Liver (tissue), 3 donors: ENCODE measurements around the gene PRSS56.

ENCODE experiments used
- EGR1 ChIP-seq, 2 donors: IDR thresholded peaks; 2 replicates each; pipeline ENCODE4 v1.6.1; 2016 to 2018; ENCODE audit warnings: antibody characterized with exemption in 2 of 2, low read depth in 2 of 2
- GABPA ChIP-seq, 2 donors: IDR thresholded peaks in 1 of 2; conservative IDR thresholded peaks in 1 of 2; 2 replicates each; pipeline ENCODE4 v1.6.1; 2016; ENCODE audit warnings: antibody characterized with exemption in 2 of 2, mild to moderate bottlenecking in 1 of 2, moderate library complexity in 1 of 2
- SP1 ChIP-seq: IDR thresholded peaks from 2 replicates; pipeline ENCODE4 v1.6.1; 2018; ENCODE audit warnings: antibody characterized with exemption, mild to moderate bottlenecking
- TAF1 ChIP-seq: conservative IDR thresholded peaks from 2 replicates; pipeline ENCODE4 v1.6.1; 2016; ENCODE audit warnings: antibody characterized with exemption, mild to moderate bottlenecking
- TF ChIP-seq, protein P1 (sequence below): fragments of 150-350 bp; IDR thresholded peaks from 2 replicates; pipeline ENCODE4 v1.5.1; 2017; ENCODE audit warnings: improper control_type of control experiment, low read depth, low read length; ENCODE audit not compliant: missing input control
- TF ChIP-seq, protein P2 (sequence below): IDR thresholded peaks from 2 replicates; pipeline ENCODE4 v1.6.1; 2016; ENCODE audit warnings: antibody characterized with exemption
- TF ChIP-seq, protein P3 (sequence below): IDR thresholded peaks from 2 replicates; pipeline ENCODE4 v1.6.1; 2016; ENCODE audit warnings: antibody characterized with exemption, mild to moderate bottlenecking
- donor health status: healthy.
- donor health status: healthy.

DNA sequence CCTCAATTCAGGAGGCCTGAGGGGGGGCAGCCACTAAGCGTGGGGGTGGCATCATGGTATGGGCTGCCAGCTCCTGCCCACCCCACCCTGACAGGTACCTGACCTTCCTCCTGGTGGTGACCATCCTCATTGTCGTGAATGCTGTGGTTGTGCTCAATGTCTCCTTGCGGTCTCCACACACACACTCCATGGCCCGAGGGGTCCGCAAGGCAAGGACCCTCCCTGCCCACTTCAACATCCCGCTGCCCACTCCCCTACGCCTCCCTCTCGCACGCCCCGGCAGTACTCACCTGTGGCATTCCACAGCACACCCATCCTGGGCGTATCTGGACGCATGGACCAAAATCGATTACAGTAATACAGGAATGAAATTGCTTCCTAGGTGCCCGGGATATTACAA, 23.3 kb downstream of the PRSS56 start:
- TF ChIP-seq, protein P1, sequence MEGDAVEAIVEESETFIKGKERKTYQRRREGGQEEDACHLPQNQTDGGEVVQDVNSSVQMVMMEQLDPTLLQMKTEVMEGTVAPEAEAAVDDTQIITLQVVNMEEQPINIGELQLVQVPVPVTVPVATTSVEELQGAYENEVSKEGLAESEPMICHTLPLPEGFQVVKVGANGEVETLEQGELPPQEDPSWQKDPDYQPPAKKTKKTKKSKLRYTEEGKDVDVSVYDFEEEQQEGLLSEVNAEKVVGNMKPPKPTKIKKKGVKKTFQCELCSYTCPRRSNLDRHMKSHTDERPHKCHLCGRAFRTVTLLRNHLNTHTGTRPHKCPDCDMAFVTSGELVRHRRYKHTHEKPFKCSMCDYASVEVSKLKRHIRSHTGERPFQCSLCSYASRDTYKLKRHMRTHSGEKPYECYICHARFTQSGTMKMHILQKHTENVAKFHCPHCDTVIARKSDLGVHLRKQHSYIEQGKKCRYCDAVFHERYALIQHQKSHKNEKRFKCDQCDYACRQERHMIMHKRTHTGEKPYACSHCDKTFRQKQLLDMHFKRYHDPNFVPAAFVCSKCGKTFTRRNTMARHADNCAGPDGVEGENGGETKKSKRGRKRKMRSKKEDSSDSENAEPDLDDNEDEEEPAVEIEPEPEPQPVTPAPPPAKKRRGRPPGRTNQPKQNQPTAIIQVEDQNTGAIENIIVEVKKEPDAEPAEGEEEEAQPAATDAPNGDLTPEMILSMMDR, result no peak
- TF ChIP-seq GABPA (IDR thresholded peaks at IDR 0.05 in 1 of 2, conservative IDR thresholded peaks at IDR 0.05 in 1 of 2) (no peak), SP1 (no peak), EGR1 (IDR thresholded peaks at IDR 0.05; ENCODE audit: low read depth in 2 of 2) (no peak), TAF1 (no peak)
- TF ChIP-seq, protein P2, sequence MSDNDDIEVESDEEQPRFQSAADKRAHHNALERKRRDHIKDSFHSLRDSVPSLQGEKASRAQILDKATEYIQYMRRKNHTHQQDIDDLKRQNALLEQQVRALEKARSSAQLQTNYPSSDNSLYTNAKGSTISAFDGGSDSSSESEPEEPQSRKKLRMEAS, result no peak
- TF ChIP-seq, protein P3, sequence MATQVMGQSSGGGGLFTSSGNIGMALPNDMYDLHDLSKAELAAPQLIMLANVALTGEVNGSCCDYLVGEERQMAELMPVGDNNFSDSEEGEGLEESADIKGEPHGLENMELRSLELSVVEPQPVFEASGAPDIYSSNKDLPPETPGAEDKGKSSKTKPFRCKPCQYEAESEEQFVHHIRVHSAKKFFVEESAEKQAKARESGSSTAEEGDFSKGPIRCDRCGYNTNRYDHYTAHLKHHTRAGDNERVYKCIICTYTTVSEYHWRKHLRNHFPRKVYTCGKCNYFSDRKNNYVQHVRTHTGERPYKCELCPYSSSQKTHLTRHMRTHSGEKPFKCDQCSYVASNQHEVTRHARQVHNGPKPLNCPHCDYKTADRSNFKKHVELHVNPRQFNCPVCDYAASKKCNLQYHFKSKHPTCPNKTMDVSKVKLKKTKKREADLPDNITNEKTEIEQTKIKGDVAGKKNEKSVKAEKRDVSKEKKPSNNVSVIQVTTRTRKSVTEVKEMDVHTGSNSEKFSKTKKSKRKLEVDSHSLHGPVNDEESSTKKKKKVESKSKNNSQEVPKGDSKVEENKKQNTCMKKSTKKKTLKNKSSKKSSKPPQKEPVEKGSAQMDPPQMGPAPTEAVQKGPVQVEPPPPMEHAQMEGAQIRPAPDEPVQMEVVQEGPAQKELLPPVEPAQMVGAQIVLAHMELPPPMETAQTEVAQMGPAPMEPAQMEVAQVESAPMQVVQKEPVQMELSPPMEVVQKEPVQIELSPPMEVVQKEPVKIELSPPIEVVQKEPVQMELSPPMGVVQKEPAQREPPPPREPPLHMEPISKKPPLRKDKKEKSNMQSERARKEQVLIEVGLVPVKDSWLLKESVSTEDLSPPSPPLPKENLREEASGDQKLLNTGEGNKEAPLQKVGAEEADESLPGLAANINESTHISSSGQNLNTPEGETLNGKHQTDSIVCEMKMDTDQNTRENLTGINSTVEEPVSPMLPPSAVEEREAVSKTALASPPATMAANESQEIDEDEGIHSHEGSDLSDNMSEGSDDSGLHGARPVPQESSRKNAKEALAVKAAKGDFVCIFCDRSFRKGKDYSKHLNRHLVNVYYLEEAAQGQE, result no peak
